ENCODE measurements around the gene MTG1. TPM values are rescaled to one million over a fixed set of nuclear protein-coding genes. Genes with fewer than 3 reads are reported as not detected.
"Not testable (repeated sequence)": the region's sequence is repeated elsewhere in the genome, so short reads cannot be mapped to it uniquely, and the experiment has no call there.

MTG1 gene
- total RNA-seq, 1 donor from 2014 or later, result 61.2 TPM

DNA sequence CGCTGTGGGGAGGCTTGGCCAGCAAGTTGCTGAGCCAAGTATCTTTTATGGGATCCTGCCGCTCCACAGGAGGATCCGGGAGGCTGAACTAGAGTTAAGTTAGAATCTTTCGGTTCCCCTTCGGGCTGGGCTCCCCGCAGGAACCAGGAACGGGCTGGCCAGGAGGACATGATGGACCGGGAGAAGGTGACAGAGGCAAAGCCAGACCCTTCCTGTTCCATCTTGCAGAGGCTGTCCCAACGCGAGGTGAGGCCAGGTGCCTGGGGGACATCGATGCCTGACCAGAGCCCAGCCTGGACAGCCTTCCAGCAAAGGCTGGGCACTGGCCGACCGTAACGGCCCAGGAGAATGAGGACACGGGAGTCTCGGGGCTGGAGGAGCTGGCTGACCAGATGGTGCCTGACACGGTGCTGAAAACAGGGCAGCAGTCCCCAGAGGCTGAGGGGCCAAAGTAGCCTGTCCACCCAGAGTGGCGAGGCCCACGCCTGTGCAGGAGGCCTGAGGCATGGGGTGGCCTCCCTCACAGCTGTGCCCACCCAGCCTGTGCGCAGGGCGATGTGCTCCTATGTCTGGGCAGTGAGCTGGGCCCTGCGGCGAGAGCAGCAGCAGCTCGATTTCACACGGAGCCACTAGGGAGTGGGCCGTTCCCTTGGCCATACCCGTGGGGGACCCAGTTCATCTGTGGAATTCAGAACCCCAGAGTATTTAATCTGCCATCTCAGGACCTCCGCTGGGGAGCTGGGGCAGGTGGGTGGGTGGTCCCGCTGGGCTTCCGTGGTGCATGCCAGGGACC, 16.7 kb upstream of the MTG1 start:
- intact Hi-C loops (cut with micrococcal nuclease), result no loop called here

DNA sequence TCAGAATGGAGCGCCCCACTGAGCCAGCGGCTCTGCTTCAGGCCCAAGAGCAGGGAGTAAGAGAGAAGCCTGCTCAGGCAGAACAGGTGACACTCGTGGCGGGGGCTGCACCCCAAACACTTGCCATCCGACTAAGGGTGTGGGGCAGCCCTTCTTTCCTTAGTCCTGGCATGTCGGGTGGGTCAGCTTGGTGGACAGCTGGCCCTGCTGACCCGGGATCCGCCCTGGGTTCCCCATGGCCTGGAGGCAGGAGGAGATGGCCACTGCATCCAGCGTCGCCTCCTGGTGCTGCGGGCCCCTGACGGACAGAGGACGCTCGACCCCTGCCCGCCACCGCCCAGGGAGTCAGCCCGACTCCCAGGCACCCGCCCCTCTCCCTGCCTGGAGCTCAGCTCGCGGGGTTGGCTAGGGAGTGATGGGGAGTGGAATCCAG, 16.1 kb upstream of the MTG1 start:
- intact Hi-C loops (cut with micrococcal nuclease), result loop anchor here (1.0 kb wide), 3 partner anchors 16 to 102 kb away; partner anchors contain the start of genes ADAM8 and MTG1

DNA sequence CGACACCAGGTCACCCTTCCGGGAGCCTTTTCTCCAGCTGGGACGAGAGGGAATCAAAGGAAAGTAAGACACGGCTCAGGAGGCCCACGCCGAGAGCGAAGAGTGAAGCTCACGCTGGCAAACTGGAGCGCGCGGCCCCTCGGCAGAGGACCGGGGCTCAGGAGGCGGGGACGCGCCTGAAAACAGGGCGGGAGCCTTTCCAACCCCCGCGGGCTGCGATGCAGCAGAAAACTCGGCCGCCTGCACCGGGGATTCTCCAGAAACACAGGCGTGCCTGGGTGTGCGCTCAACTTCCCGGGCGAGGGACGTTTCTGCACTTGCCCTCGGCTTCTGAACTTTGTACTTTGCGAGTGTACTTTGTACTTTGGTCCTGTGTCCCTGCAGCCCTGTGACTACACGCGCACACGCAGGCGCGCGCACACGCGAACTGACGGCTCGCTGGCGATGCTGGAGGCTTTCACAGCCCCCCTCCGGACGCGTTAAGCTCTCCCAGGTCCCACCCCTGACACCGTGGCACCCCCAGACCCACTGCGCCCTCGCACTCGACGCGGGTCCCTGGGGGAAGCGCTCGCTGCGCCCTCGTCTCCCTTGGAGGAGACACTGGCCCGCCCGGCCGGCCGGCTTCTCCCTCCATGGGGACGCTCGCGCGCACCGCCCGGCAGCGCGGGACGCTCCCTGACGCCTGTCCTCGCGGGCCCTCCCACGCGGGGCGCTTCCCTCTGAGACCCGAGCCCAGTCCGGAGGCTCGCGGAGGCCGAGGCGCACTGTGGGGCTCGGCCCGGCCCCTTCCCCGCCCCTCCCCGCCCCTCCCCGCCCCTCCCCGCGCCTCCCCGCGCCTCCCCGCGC, 15.5 kb upstream of the MTG1 start:
- intact Hi-C loops (cut with micrococcal nuclease), result loop anchor here (1.0 kb wide), 3 partner anchors 16 to 102 kb away; partner anchors contain the start of genes ADAM8 and MTG1

DNA sequence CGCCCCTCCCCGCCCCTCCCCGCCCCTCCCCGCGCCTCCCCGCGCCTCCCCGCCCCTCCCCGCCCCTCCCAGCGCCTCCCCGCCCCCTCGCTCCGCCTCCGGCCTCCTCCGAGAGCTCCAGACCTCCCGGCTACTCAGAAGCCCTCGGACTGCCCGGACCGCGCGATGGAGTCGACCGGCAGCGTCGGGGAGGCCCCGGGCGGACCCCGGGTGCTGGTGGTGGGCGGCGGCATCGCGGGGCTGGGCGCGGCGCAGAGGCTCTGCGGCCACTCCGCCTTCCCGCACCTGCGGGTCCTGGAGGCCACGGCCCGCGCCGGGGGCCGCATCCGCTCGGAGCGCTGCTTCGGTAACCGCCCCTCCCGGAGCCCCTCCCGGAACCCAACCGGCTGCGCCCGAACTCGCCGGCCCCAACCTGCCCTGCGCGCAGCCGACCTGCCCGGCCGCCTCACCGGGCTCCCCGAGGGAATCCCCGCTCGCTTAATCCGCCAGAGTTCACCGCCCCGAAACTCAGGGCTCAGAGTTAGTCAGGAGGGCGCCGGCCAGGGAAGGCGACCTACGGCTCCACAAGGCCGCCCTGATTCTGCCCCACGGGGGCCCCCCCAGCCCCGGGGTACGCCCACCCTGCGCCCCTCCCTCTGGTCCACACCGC, 14.7 kb upstream of the MTG1 start, which contains the start of gene PAOX:
Gene PAOX (plus strand): TSS at position 111 of the 649 bp plus-strand sequence. CDS start 55 bp downstream, at position 166.
- intact Hi-C loops (cut with micrococcal nuclease), result no loop called here

DNA sequence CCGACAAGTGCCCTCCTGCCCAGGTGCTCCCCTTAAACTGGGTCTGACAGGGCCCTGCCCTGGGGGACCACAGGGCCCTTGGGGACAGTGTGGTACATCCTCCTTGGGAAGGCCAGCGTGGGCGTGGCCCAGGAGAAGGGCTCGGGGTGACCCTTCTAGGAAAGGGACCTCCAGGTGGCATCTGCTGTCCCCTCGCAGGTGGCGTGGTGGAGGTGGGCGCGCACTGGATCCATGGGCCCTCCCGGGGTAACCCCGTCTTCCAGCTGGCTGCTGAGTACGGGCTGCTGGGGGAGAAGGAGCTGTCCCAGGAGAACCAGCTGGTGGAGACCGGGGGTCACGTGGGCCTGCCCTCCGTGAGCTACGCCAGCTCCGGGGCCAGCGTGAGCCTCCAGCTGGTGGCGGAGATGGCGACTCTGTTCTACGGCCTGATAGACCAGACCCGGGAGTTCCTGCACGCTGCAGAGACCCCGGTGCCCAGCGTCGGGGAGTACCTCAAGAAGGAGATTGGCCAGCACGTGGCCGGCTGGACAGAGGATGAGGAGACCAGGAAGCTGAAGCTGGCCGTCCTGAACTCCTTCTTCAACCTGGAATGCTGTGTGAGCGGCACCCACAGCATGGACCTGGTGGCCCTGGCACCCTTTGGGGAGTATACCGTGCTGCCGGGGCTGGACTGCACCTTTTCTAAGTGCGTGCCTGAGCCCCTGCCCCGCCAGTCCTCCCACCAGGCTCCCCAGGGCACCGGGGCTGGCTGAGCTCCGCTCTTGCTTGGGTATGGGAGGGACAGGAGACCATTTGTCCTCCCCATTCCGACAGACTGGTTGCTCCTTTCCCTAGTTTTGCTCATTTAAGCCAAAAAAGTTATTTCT, 13.9 kb upstream of the MTG1 start:
- intact Hi-C loops (cut with micrococcal nuclease), result no loop called here

DNA sequence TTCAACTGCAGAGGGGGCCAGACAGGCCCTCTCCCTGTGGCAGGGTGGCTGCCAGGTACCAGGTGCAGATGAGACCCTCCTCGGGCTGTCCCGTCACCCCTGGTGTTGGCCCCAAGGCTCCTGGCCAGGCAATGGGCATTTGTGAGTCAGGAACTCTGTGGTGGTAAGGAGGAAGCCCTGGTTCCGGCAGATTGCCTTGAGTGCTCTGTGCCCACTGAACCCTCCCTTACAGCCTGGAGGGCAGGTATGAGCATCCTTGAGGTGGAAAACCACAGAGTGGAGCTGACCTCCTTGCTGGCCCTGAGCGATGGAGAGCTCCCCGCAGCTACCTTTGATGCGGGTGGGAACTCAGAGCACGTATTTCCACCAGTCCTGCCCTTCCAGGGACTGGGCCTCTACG, 12.9 kb upstream of the MTG1 start:
- intact Hi-C loops (cut with micrococcal nuclease), result no loop called here

DNA sequence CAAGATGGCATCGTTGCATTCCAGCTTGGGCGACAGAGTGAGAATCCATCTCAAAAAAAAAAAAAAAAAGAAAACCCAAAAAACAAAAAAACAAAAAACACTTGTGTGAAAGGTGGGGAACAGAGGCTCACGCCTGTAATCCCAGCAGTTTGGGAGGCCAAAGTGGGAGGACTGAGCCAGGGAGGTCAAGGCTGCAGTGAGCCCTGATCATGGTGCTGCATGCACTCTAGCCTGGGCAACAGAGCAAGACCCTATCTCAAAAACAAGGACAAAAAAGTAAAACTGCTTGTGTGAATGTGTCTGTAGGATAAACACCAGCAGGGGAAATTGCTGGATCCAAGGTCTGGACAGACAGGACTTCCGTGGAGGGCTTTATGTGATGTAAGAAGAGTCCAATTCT, 10.4 kb upstream of the MTG1 start:
- intact Hi-C loops (cut with micrococcal nuclease), result no loop called here

DNA sequence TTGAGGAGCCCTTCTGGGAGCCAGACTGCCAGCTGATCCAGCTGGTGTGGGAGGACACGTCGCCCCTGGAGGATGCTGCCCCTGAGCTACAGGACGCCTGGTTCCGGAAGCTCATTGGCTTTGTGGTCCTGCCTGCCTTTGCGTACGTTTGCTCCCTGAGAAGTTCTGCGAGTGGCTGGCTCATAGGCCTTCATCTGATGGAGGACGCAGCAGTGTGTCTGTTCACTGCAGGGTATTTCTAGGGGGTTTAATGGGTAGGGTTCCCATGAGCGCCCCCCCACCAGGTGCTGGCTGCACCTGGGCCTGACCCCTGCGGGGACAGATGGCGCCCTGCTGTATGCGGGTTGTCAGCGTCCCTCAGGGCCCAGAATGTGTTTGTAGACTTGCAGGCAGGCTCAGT, 9.9 kb upstream of the MTG1 start:
- intact Hi-C loops (cut with micrococcal nuclease), result no loop called here

DNA sequence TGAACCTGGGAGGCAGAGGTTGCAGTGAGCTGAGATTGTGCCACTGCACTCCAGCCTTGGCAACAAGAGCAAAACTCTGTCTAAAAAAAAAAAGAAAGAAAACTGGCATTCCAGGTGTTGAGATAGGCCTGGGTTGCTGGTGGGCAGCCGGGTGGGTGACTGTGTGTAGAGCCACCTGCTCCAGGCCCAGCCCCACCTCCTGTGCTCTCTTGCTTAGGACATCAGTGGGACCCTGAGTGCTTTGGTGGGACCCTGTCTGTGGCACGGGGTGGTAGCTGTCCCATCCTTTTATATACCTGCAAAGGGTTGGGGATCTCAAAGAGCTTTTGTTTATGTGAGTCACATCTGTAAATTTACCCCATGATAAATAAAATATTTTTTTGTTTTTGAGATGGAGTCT, 8.7 kb upstream of the MTG1 start:
- intact Hi-C loops (cut with micrococcal nuclease), result no loop called here

DNA sequence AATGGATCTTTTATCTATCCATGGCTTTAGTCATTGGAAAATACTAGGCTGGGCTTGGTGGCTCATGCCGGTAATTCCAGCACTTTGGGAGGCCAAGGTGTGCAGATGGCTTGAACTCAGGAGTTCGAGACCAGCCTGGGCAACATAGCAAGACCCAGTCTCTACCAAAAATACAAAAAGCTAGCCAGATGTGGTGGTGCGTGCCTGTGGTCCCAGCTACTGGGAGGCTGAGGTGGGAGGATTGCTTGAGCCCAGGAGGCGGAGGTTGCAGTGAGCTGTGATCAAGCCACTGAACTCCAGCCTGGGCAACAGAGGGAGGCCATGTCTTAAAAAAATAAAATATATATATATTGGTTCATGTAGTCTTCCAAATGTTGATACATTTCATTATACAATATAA, 7.0 kb upstream of the MTG1 start:
- intact Hi-C loops (cut with micrococcal nuclease), result not testable (repeated sequence)

DNA sequence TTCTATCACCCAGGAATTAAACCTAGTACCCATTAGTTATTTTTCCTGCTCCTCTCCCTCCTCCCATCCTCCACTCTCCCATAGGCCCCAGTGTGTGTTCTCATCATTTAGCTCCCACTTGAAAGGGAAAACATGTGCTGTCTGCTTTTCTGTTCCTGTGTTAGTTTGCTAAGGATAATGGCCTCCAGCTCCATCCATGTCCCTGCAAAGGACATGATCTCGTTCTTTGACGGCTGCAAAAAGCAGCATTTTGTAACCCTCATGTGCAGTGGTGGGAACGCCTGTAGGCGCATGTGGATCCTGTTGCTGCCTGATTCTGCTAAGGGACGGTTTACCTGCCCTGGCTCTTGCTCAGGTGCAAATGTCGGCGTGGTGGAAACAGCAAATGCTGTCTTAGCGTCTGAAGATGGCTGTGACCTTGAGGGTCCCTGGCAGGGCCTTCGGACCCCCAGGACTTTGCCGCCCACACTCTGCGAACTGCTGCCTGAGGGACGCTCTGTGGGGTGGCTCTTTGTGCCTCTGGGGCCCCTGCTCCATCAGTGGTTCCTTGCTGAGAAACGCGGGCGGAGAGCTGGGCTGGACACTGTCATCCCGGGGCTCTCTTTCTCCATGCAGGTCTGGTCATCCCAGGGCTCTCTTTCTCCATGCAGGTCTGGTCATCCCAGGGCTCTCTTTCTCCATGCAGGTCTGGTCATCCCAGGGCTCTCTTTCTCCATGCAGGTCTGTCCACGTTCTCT, 5.6 kb upstream of the MTG1 start:
- intact Hi-C loops (cut with micrococcal nuclease), result loop anchor here (2.0 kb wide), 1 partner anchor 60 kb away; no protein-coding TSS in a partner anchor

DNA sequence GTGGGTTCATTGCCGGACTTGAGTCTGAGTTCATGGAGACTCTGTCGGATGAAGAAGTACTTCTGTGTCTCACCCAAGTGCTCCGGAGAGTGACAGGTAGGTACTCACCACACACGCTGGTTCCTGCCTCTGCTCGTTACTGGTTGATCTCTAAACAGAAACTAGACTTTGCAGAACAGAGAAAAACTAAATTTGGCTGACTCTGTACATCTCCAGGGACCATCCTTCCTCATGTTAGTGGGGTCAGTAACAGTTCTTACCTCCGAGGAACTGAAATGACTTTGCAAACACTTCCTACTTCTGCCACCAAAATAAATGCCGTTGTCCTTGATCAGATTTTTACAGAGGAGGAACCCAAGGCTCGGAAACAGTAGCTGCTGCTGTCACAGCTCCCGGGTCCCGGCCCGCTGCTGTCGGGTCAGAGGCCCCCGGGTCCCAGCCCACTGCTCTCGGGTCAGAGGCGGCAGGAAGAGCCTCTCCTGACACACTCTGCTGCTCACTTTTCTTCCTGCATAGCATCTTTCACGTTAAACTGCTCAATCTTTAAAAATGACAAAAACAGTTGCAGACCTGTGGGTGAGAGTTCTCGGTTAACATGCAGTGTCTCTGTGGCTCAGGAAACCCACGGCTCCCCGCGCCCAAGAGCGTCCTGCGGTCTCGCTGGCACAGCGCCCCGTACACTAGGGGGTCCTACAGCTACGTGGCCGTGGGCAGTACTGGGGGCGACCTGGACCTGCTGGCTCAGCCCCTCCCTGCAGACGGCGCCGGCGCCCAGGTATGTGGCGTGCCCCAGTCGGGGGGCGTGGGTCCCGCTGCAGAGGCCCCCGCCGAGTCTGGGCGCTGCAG, 4.8 kb upstream of the MTG1 start:
- intact Hi-C loops (cut with micrococcal nuclease), result loop anchor here (2.0 kb wide), 1 partner anchor 60 kb away; no protein-coding TSS in a partner anchor

DNA sequence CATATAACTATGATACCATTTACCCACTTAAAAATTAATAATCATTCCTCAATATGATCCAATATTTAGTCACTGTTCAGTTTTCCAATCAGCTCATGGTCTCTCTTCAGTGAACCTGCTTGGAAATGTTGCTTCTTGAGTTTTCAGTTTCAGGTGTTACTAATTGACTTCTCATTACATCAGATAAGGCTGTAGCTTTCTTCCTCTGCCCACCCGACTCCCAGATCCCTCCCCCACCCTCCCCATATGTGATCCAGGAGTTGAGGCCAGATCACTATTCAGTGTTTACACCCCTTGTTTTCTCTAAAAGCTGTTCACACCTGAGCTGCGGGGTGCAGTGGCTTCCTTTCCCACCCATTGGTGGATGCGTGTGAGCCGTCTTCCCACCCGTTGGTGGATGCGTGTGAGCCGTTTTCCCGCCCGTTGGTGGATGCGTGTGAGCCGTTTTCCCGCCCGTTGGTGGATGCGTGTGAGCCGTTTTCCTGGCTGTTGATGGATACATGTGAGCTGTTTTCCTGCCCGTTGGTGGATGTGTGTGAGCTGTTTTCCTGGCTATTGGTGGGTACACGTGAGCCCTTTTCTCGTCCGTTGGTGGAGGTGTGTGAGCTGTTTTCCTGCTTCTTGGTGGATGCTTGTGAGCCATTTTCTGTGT, 3.2 kb upstream of the MTG1 start:
- intact Hi-C loops (cut with micrococcal nuclease), result loop anchor here (5.0 kb wide), 1 partner anchor 128 kb away; no protein-coding TSS in a partner anchor

DNA sequence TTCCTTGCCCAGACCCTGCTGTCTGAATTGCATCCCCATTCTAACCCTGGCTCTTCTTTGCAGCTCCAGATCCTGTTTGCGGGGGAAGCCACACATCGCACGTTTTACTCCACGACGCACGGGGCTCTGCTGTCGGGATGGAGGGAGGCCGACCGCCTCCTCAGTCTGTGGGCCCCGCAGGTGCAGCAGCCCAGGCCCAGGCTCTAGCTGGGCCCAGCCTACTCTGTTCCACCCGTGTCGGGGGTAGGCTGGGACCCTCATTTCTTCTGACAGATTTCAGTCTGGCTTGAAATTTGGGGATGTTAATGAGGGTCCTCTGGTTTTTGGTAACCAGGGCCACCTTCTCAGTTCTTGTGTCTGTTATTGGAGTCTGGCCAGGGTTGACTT, 2.7 kb upstream of the MTG1 start:
- intact Hi-C loops (cut with micrococcal nuclease), result loop anchor here (5.0 kb wide), 1 partner anchor 129 kb away; no protein-coding TSS in a partner anchor

DNA sequence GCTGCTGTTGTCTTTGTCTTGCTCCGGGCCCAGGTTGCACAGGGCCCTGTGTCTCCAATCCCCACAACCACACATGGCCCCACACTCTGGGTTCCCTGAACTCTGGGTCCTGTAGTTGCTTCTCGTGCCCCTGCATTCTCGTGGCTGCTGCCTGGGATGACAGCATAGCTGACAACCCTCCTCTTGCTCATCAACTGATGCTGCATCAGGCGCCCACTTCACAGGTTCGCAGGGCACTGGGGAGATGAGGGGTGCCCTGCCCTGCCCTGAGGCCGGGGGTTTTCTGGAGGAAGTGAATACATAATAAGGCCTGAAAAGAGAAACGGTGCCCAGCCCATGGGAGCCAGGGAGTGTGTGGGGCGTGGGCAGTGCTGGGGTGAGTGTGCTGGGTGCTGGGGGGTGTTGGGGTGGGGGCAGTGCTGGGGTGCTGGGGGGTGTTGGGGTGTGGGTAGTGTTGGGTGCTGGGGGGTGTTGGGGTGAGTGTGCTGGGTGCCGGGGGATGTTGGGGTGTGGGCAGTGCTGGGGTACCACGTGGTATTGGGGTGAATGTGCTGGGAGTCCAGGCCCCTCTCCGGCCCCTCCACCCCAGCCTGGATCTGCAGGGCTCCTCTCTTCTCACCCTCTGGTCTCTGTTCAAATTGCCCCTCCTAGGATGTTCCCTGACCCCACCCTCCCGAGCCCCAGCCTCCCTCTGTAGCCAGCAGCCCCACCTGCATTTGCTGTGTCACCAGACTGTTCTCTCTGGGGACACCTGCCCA, 2.0 kb upstream of the MTG1 start:
- intact Hi-C loops (cut with micrococcal nuclease), result loop anchor here (5.0 kb wide), 1 partner anchor 130 kb away; no protein-coding TSS in a partner anchor

DNA sequence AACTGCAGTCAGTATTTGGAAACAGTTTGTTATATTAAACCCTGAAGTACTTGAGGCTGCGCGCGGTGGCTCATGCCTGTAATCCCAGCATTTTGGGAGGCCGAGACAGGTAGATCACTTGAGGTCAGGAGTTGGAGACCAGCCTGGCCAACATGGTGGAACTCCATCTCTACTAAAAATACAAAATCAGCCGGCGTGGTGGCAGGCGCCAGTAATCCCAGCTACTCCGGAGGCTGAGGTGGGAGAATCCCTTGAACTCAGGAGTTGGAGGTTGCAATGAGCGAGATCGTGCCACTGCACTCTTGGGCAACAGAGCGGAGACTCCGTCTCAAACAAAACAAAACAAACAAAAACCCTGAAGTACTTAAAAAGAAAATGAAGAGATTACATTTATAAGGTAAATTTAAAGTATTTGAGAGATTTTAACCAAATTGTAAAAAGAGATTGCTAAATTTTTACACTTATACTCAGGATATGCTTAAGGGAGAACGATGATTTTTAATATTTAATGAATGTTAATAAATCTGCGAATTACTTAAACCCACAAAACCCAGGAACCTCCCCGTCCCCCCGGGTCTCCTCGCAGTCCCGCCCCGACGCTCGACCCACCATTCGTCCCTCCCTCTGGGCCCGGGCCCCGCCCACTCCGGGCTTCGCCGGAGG, 425 bp upstream of the MTG1 start:
- intact Hi-C loops (cut with micrococcal nuclease), result loop anchor here (1.0 to 5.0 kb wide), 4 partner anchors 15 to 131 kb away; partner anchors contain the start of genes ECHS1 and FUOM

DNA sequence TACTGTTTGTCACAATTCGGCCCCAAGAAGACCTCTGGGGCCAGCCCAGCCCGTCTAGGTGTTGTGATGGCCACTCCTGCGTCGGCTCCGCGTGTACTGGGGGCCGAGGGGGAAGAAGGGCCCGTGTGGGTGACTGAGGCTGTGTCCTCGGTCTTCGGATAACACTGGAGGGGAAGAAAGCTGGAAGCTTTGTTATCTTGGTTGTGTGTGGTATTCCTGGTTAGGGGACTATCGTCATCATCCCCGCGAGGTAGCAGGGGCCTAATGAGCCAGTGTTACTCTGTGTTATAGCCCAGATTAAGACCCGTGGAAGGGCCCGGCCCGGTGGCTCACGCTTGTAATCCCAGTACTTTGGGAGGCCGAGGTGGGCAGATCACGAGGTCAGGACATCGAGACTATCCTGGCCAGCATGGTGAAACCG, 854 bp downstream of the MTG1 start:
- intact Hi-C loops (cut with micrococcal nuclease), result loop anchor here (1.0 to 5.0 kb wide), 4 partner anchors 17 to 133 kb away; partner anchors contain the start of genes ECHS1 and FUOM

All from T-helper 2 cell treated with Interferon-gamma antibody and Interleukin-4, amounts not matched to agents 100 ng/mL and 5 ng/mL, for 36 hours (primary cell).